Endothelial cell of umbilical vein (primary cell): ENCODE results near the gene HEATR3. TPM values are rescaled to one million over a fixed set of nuclear protein-coding genes. Genes with fewer than 3 reads are reported as not detected.

Experiments
- BruUV-seq: library from RNA; stranded (reverse); fragments of 400-500 nt; replicated peaks from 2 replicates; lab custom pipeline; 2021; lab: Mats Ljungman, UMichigan
- CTCF ChIA-PET: fragments of 300-600, 350-600 bp; sonication (Branson Sonifier 250); formaldehyde crosslinking; loops from one replicate; lab custom pipeline; 2021; ENCODE audit warnings: antibody characterized with exemption, inconsistent platforms; lab: Charles Lee
- POLR2A ChIA-PET: fragments of 300-600, 350-600 bp; sonication (Branson Sonifier 250); formaldehyde crosslinking; loops from one replicate; lab custom pipeline; 2021; ENCODE audit warnings: antibody characterized with exemption, inconsistent platforms; lab: Charles Lee
- DNase-seq: peaks from one replicate; pipeline ENCODE4 v3.0.0-alpha.2; 2011; ENCODE audit warnings: low read depth, low spot score
- FAIRE-seq: peaks from 2 replicates; lab custom pipeline; 2011; peaks lifted over from hg19 to GRCh38; lab: Jason Lieb, UNC
- H2AFZ ChIP-seq: 2 replicates; pipeline ENCODE4 v1.6.0; 2012; ENCODE audit warnings: low read depth, low read length, control low read depth, inconsistent platforms
- H3K27ac ChIP-seq: 2 replicates; pipeline ENCODE4 v1.5.1; 2011; ENCODE audit warnings: low read depth, mild to moderate bottlenecking, control low read depth, low read length, moderate library complexity; ENCODE audit not compliant: insufficient read depth
- H3K27me3 ChIP-seq, 2 experiments: 2 replicates each; pipeline versions ENCODE4 v1.6.0 to v1.6.1; 2011; ENCODE audit warnings: low read length in 2 of 2, mixed read lengths in 1 of 2; ENCODE audit not compliant: control insufficient read depth in 2 of 2, insufficient read depth in 2 of 2
- H3K36me3 ChIP-seq, 2 experiments: 2 replicates in 1 of 2; 3 replicates in 1 of 2; pipeline ENCODE4 v1.5.1; 2011; ENCODE audit warnings: low read length in 2 of 2, mild to moderate bottlenecking in 1 of 2, moderate library complexity in 1 of 2; ENCODE audit not compliant: control insufficient read depth in 2 of 2, insufficient read depth in 2 of 2; ENCODE audit errors: extremely low read depth in 1 of 2
- H3K4me1 ChIP-seq: 3 replicates; pipeline ENCODE4 v1.5.1; 2011; ENCODE audit warnings: mild to moderate bottlenecking, low read length; ENCODE audit not compliant: control insufficient read depth, insufficient read depth; ENCODE audit errors: extremely low read depth
- H3K4me2 ChIP-seq: 2 replicates; pipeline ENCODE4 v1.6.1; 2011; ENCODE audit warnings: low read length, control low read depth, mixed read lengths; ENCODE audit not compliant: insufficient read depth
- H3K4me3 ChIP-seq, 3 experiments: fragments of 200-600 bp in 1 of 3; sonication (generic), shearing (Covaris generic) in 1 of 3; replicated peaks in 1 of 3; 2 replicates each; pipeline ENCODE4 v1.5.1; 2011 to 2016; ENCODE audit warnings: control low read depth in 3 of 3, low read length in 3 of 3, mild to moderate bottlenecking in 2 of 3, inconsistent platforms in 1 of 3, low read depth in 1 of 3, moderate library complexity in 1 of 3; ENCODE audit not compliant: insufficient read depth in 1 of 3
- H3K79me2 ChIP-seq: 2 replicates; pipeline ENCODE4 v1.6.0; 2012; ENCODE audit warnings: low read length, inconsistent platforms; ENCODE audit not compliant: control insufficient read depth, insufficient read depth
- H3K9ac ChIP-seq: replicated peaks from 2 replicates; pipeline ENCODE3; 2011; ENCODE audit warnings: low read length, control low read depth; ENCODE audit not compliant: insufficient read depth; ENCODE audit errors: extremely low read depth
- H3K9me1 ChIP-seq: replicated peaks from 3 replicates; pipeline ENCODE4 v1.6.0; 2011; ENCODE audit warnings: mild to moderate bottlenecking, low read length; ENCODE audit not compliant: control insufficient read depth, insufficient read depth; ENCODE audit errors: extremely low read depth
- H3K9me3 ChIP-seq: replicated peaks from 2 replicates; pipeline ENCODE4 v1.5.1; 2012; ENCODE audit warnings: low read length, inconsistent platforms; ENCODE audit not compliant: control insufficient read depth, insufficient read depth
- H4K20me1 ChIP-seq: replicated peaks from 2 replicates; pipeline ENCODE3; 2011; ENCODE audit warnings: mild to moderate bottlenecking, low read length; ENCODE audit not compliant: control insufficient read depth, insufficient read depth; ENCODE audit errors: extremely low read depth
- CTCF ChIP-seq, 2 donors: IDR thresholded peaks; 1 replicate in 1 of 2; 2 replicates in 1 of 2; pipeline ENCODE4 v1.5.1; 2011; ENCODE audit warnings: low read length in 2 of 2, mild to moderate bottlenecking in 2 of 2, moderate library complexity in 2 of 2, control low read depth in 1 of 2, inconsistent platforms in 1 of 2, low read depth in 1 of 2; ENCODE audit not compliant: insufficient read depth in 1 of 2; ENCODE audit errors: extremely low read depth in 1 of 2
- MYC ChIP-seq: IDR thresholded peaks from one replicate; pipeline ENCODE4 v1.6.1; 2011; ENCODE audit warnings: mild to moderate bottlenecking, low read depth, low read length
- dilution Hi-C: fragments of 300-500 bp; cut with MboI; formaldehyde crosslinking; loops from one replicate; pipeline ENCODE4 v1.15.0; 2019; ENCODE audit warnings: low sequenced_read_pairs; ENCODE audit not compliant: extremely low pct_ligation_motif_present
- intact Hi-C: fragments of 100-400 bp; cut with micrococcal nuclease; formaldehyde crosslinking; loops from one replicate; pipeline ENCODE4 v1.10.0; 2022
- polyA plus RNA-seq, 4 experiments: library from polyadenylated mRNA; depleted of rRNA in 3 of 4; stranded (reverse) in 3 of 4; unstranded in 1 of 4; fragments of >200 nt; gene quantifications; 2 replicates each; pipeline versions ENCODE4 v1.2.1 to v1.2.3, GENCODE V29; 2011 to 2012; ENCODE audit warnings: missing spikeins in 1 of 4
- total RNA-seq: library from RNA; stranded (reverse); gene quantifications from 2 replicates; pipeline ENCODE4 v1.2.3, GENCODE V29; 2021

The HEATR3 gene
- total and polyA plus RNA-seq, 2 donors (not counting 3 experiments of a cell fraction or from before 2014, with no cell fraction given), result 6.7 to 23.1 TPM

- TF ChIP-seq MYC (peak; percentile 29), CTCF (IDR thresholded peaks at IDR 0.05; ENCODE audit: extremely low read depth in 1 of 2, insufficient read depth in 1 of 2, low read depth in 1 of 2, low read length in 2 of 2) (no peak)
- no peaks in the 10 kb centered on the region for H3K9me1 ChIP-seq
- no peak for FAIRE-seq
- no peaks in the 10 kb centered on the region for H3K36me3 ChIP-seq
- peak overlapping the region; percentile 99 for H2AFZ ChIP-seq
- no peaks in the 10 kb centered on the region for H3K27me3 ChIP-seq
- POLR2A ChIA-PET, result interaction anchor here (0.6 kb wide), 1 partner anchor 216 kb away, joined by 3 read pairs; the partner anchor contains the start of gene BRD7
- H3K4me3 ChIP-seq, result peak overlapping the region; percentile 83 to 86 (median 83)
- peaks cover 2% of the 10 kb centered on the region for H4K20me1 ChIP-seq
- intact Hi-C loops (loop anchor here (1.0 to 10.0 kb wide), 7 partner anchors 30 to 592 kb away; partner anchors contain the start of genes BRD7, CNEP1R1 and CYLD), dilution Hi-C loops (no loop called here)
- DNase-seq, result no peak
- H3K4me2 ChIP-seq, result peak overlapping the region; percentile 87
- peak overlapping the region; percentile 89 for H3K27ac ChIP-seq
- peaks cover 38% of the 10 kb centered on the region for H3K79me2 ChIP-seq
- H3K4me1 ChIP-seq, result peaks cover 17% of the 10 kb centered on the region
- TSS peak; percentile 48 for BruUV-seq
- peak overlapping the region; percentile 76 for H3K9ac ChIP-seq
- H3K9me3 ChIP-seq, result no peaks in the 10 kb centered on the region
- CTCF ChIA-PET, result interaction anchor here (0.9 to 4.9 kb wide), 5 partner anchors 58 to 513 kb away, joined by 3 to 34 read pairs (median 4); partner anchors contain the start of gene CNEP1R1
These were observed 86.6 kb downstream of the HEATR3 start for GRCh38 chr16:50152351-50152806.
